Measurements from ENCODE around the gene CEP250.

- TF ChIP-seq, protein P1, sequence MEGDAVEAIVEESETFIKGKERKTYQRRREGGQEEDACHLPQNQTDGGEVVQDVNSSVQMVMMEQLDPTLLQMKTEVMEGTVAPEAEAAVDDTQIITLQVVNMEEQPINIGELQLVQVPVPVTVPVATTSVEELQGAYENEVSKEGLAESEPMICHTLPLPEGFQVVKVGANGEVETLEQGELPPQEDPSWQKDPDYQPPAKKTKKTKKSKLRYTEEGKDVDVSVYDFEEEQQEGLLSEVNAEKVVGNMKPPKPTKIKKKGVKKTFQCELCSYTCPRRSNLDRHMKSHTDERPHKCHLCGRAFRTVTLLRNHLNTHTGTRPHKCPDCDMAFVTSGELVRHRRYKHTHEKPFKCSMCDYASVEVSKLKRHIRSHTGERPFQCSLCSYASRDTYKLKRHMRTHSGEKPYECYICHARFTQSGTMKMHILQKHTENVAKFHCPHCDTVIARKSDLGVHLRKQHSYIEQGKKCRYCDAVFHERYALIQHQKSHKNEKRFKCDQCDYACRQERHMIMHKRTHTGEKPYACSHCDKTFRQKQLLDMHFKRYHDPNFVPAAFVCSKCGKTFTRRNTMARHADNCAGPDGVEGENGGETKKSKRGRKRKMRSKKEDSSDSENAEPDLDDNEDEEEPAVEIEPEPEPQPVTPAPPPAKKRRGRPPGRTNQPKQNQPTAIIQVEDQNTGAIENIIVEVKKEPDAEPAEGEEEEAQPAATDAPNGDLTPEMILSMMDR (conservative IDR thresholded peaks at IDR 0.05) = no peak
- TF ChIP-seq EZH2 (IDR thresholded peaks at IDR 0.05; ENCODE audit: low read depth) = no peak
Measured at GRCh38 chr20:35487479-35487878, 32.1 kb downstream of the CEP250 start.

Measured in PC-9 (cell line).